GM23248 (cell line): Measurements from ENCODE around the gene POLR1G. TPM values are rescaled to one million over a fixed set of nuclear protein-coding genes. Genes with fewer than 3 reads are reported as not detected.
"Not testable (repeated sequence)": the region's sequence is repeated elsewhere in the genome, so short reads cannot be mapped to it uniquely, and the experiment has no call there.

Source experiments
- DNase-seq: peaks from one replicate; pipeline ENCODE4 v3.0.0-alpha.2; 2015
- H2AFZ ChIP-seq: fragments of 200-600 bp; sonication (generic); 2 replicates; pipeline ENCODE4 v1.6.1; 2016; ENCODE audit warnings: antibody characterized with exemption
- H3F3A ChIP-seq: fragments of 200-600 bp; sonication (generic); 2 replicates; pipeline ENCODE4 v1.6.1; 2016; ENCODE audit warnings: mild to moderate bottlenecking, antibody characterized with exemption, mixed run types; ENCODE audit not compliant: insufficient read depth
- H3K27ac ChIP-seq: fragments of 200-600 bp; sonication (generic); 2 replicates; pipeline ENCODE4 v1.5.1; 2016; ENCODE audit warnings: mild to moderate bottlenecking
- H3K27me3 ChIP-seq: fragments of 200-600 bp; sonication (generic); replicated peaks from 2 replicates; pipeline ENCODE4 v1.6.1; 2016; ENCODE audit warnings: mild to moderate bottlenecking; ENCODE audit not compliant: insufficient read depth
- H3K36me3 ChIP-seq: fragments of 200-600 bp; sonication (generic); 2 replicates; pipeline ENCODE4 v1.6.1; 2016; ENCODE audit warnings: low read depth, mild to moderate bottlenecking
- H3K4me1 ChIP-seq: fragments of 200-600 bp; sonication (generic); 2 replicates; pipeline ENCODE4 v1.6.1; 2016; ENCODE audit warnings: mild to moderate bottlenecking; ENCODE audit not compliant: insufficient read depth
- H3K4me2 ChIP-seq: fragments of 200-600 bp; sonication (generic); one replicate; pipeline ENCODE4 v1.6.1; 2016; ENCODE audit warnings: mild to moderate bottlenecking; ENCODE audit not compliant: unreplicated experiment
- H3K4me3 ChIP-seq: fragments of 200-600 bp; sonication (generic); 2 replicates; pipeline ENCODE4 v1.5.1; 2016; ENCODE audit warnings: mild to moderate bottlenecking
- H3K79me2 ChIP-seq: fragments of 200-600 bp; sonication (generic); 2 replicates; pipeline ENCODE4 v1.6.1; 2016; ENCODE audit warnings: mild to moderate bottlenecking; ENCODE audit not compliant: insufficient read depth
- H3K9ac ChIP-seq: fragments of 200-600 bp; sonication (generic); 2 replicates; pipeline ENCODE4 v1.6.1; 2016; ENCODE audit warnings: mild to moderate bottlenecking
- H3K9me2 ChIP-seq: fragments of 200-600 bp; sonication (generic); 2 replicates; pipeline ENCODE4 v1.6.1; 2016; ENCODE audit warnings: mixed run types, mild to moderate bottlenecking, moderate library complexity; ENCODE audit not compliant: insufficient read depth
- H3K9me3 ChIP-seq: fragments of 200-600 bp; sonication (generic); one replicate; pipeline ENCODE4 v1.6.1; 2017; ENCODE audit warnings: low read depth
- H4K20me1 ChIP-seq: fragments of 200-600 bp; sonication (generic); 2 replicates; pipeline ENCODE4 v1.6.0; 2016; ENCODE audit not compliant: insufficient read depth
- EZH2 ChIP-seq: fragments of 200-600 bp; sonication (generic); IDR thresholded peaks from 2 replicates; pipeline ENCODE4 v1.6.1; 2018; ENCODE audit warnings: antibody characterized with exemption, mild to moderate bottlenecking; ENCODE audit not compliant: insufficient read depth, poor library complexity, severe bottlenecking
- EZH2phosphoT487 ChIP-seq: fragments of 200-600 bp; sonication (generic); IDR thresholded peaks from 2 replicates; pipeline ENCODE4 v1.6.1; 2018; ENCODE audit warnings: antibody characterized with exemption, moderate library complexity, mild to moderate bottlenecking, low read depth; ENCODE audit not compliant: insufficient read depth
- WGBS, 2 experiments: methylation state at CpG; one replicate each; pipeline ENCODE4 v1.1.6; 2015 to 2017; ENCODE audit warnings: low lambda C conversion rate in 2 of 2, low coverage in 1 of 2; ENCODE audit errors: missing lambda C conversion rate in 2 of 2; 5-methylcytosine and 5-hydroxymethylcytosine counted together
- in situ Hi-C: fragments of 300-500 bp; cut with MboI; formaldehyde crosslinking; loops from 2 replicates; pipeline ENCODE4 v1.15.0; 2020
- polyA plus RNA-seq: library from polyadenylated mRNA; unstranded; fragments of >200 nt; fragmentation: Nextera tagmentation; extraction: Ambion mirVana; gene quantifications from 2 replicates; pipeline ENCODE4 v1.2.1, GENCODE V29; 2016
- total RNA-seq: library from RNA; depleted of rRNA; stranded (reverse); fragments of >200 nt; shearing (Covaris generic); gene quantifications from 2 replicates; pipeline ENCODE4 v1.2.3, GENCODE V29; 2014

The POLR1G gene
- total and polyA plus RNA-seq, 2 experiments from 2014 or later, result 8.8 to 10.8 TPM

GRCh38 chr19:45423589-45424190 is 17.2 kb downstream of the POLR1G start, which contains the start of gene ERCC1:
ERCC1 (minus strand) TSS chr19:45423917; CDS start chr19:45423374, 543 bp downstream.
- 1 to 2% methylated on average over 25 to 37 of the region's 37 CpGs for WGBS, 2 experiments
- no peaks in the 10 kb centered on the region for H3K27me3 ChIP-seq
- peak; percentile 96 for DNase-seq
- H3K4me3 ChIP-seq, result peak within 1 kb of the TSS; percentile 84
- TF ChIP-seq EZH2, result no peak
- TF ChIP-seq EZH2phosphoT487, result no peak
- H2AFZ ChIP-seq, result peak within 1 kb of the TSS; percentile 45
- H3K36me3 ChIP-seq, result no peaks in the 10 kb centered on the region
- no peaks in the 10 kb centered on the region for H4K20me1 ChIP-seq
- no peaks in the 10 kb centered on the region for H3K9me2 ChIP-seq
- no peaks in the 10 kb centered on the region for H3K9me3 ChIP-seq
- peak within 1 kb of the TSS; percentile 86 for H3K27ac ChIP-seq
- H3K4me2 ChIP-seq, result peak within 1 kb of the TSS; percentile 69
- peak within 1 kb of the TSS; percentile 90 for H3K9ac ChIP-seq
- peaks cover 34% of the 10 kb centered on the region for H3K4me1 ChIP-seq
- peaks cover 16% of the 10 kb centered on the region for H3F3A ChIP-seq
- H3K79me2 ChIP-seq, result peaks cover 21% of the 10 kb centered on the region
- in situ Hi-C loops, result no loop called here

GRCh38 chr19:45424191-45425058 is 18.0 kb downstream of the POLR1G start:
- 4 to 7% methylated on average over 23 to 24 of the region's 24 CpGs for WGBS, 2 experiments
- no peaks in the 10 kb centered on the region for H3K36me3 ChIP-seq
- peak overlapping the region; percentile 86 for H3K27ac ChIP-seq
- peak overlapping the region; percentile 84 for H3K4me3 ChIP-seq
- H3K4me1 ChIP-seq, result peaks cover 38% of the 10 kb centered on the region
- H4K20me1 ChIP-seq, result no peaks in the 10 kb centered on the region
- H2AFZ ChIP-seq, result peak overlapping the region; percentile 45
- peak; percentile 97 for DNase-seq
- peaks cover 22% of the 10 kb centered on the region for H3F3A ChIP-seq
- no peak for TF ChIP-seq EZH2phosphoT487
- no peak for TF ChIP-seq EZH2
- H3K27me3 ChIP-seq, result no peaks in the 10 kb centered on the region
- no peaks in the 10 kb centered on the region for H3K9me2 ChIP-seq
- H3K4me2 ChIP-seq, result peak overlapping the region; percentile 69
- H3K9me3 ChIP-seq, result no peaks in the 10 kb centered on the region
- in situ Hi-C loops, result no loop called here
- peak overlapping the region; percentile 90 for H3K9ac ChIP-seq
- peaks cover 21% of the 10 kb centered on the region for H3K79me2 ChIP-seq

GRCh38 chr19:45428384-45429231 is 22.2 kb downstream of the POLR1G start:
- Histone ChIP-seq H3K79me2 (peaks cover 1% of the 10 kb centered on the region; the same call in 1 of the 2 replicates), H3K9ac (peak overlapping the region; percentile 88), H3K4me1 (peaks cover 29% of the 10 kb centered on the region), H3F3A (peaks cover 32% of the 10 kb centered on the region), H3K27ac (peak overlapping the region; percentile 86), H2AFZ (peak overlapping the region; percentile 88), H3K4me2 (peak overlapping the region; percentile 80), H3K9me2 (no peaks in the 10 kb centered on the region), H3K4me3 (peak overlapping the region; percentile 78), H3K9me3 (no peaks in the 10 kb centered on the region), H3K27me3 (no peaks in the 10 kb centered on the region), H3K36me3 (no peaks in the 10 kb centered on the region), H4K20me1 (no peaks in the 10 kb centered on the region)
- peak; percentile 85 for DNase-seq
- no peak for TF ChIP-seq EZH2
- no peak for TF ChIP-seq EZH2phosphoT487
- WGBS, 2 experiments, result 4 to 8% methylated on average over 39 to 62 of the region's 73 CpGs
- in situ Hi-C loops, result no loop called here

GRCh38 chr19:45429896-45430295 is 23.5 kb downstream of the POLR1G start:
- Histone ChIP-seq H3F3A (peaks cover 28% of the 10 kb centered on the region), H3K4me1 (peaks cover 20% of the 10 kb centered on the region), H3K27ac (peak overlapping the region; percentile 86; the same call in 1 of the 2 replicates)
- H3K9me2 ChIP-seq, H3K79me2 ChIP-seq, H3K4me2 ChIP-seq, H4K20me1 ChIP-seq, H2AFZ ChIP-seq, H3K9me3 ChIP-seq, in situ Hi-C loops, H3K36me3 ChIP-seq, H3K27me3 ChIP-seq, H3K4me3 ChIP-seq, H3K9ac ChIP-seq, DNase-seq: not testable (repeated sequence)
- 87 to 96% methylated on average over 11 of the region's 11 CpGs for WGBS, 2 experiments

GRCh38 chr19:45431008-45431407 is 24.6 kb downstream of the POLR1G start:
- WGBS, 2 experiments, result 24 to 25% methylated on average over 9 of the region's 9 CpGs
- H3K36me3 ChIP-seq, H3K4me3 ChIP-seq, H4K20me1 ChIP-seq, H3K9me2 ChIP-seq, H3K27me3 ChIP-seq, H3K79me2 ChIP-seq, H3K9ac ChIP-seq, H3K4me2 ChIP-seq, in situ Hi-C loops, H3K9me3 ChIP-seq, H3K4me1 ChIP-seq, H2AFZ ChIP-seq: not testable (repeated sequence)
- Histone ChIP-seq H3K27ac (peak overlapping the region; percentile 7; the same call in 1 of the 2 replicates), H3F3A (peaks cover 17% of the 10 kb centered on the region)
- peak; percentile 68 for DNase-seq

GRCh38 chr19:45432543-45432942 is 26.1 kb downstream of the POLR1G start:
- in situ Hi-C loops, result not testable (repeated sequence)

More at GRCh38 chr19:45432543-45432942, 26.1 kb downstream of the POLR1G start:
- not testable (repeated sequence) for H3K4me2 ChIP-seq, H3K27me3 ChIP-seq, H2AFZ ChIP-seq, DNase-seq, H4K20me1 ChIP-seq, H3K9me2 ChIP-seq, H3K9ac ChIP-seq, H3K4me1 ChIP-seq, H3K79me2 ChIP-seq, H3K9me3 ChIP-seq, H3K4me3 ChIP-seq, H3K36me3 ChIP-seq, H3K27ac ChIP-seq
- H3F3A ChIP-seq, result peaks cover 16% of the 10 kb centered on the region
- 85 to 88% methylated on average over 8 of the region's 8 CpGs for WGBS, 2 experiments
